AG09309 (cell line): Measurements from ENCODE around the gene PPP1CB.

Source experiments
- DNase-seq: peaks from one replicate; pipeline ENCODE4 v3.0.0-alpha.2; 2010; ENCODE audit warnings: low read depth
- H3K4me3 ChIP-seq: 2 replicates; pipeline ENCODE4 v1.5.1; 2011; ENCODE audit warnings: mild to moderate bottlenecking, low read depth, low read length, moderate library complexity; ENCODE audit not compliant: control insufficient read depth
- CTCF ChIP-seq: IDR thresholded peaks from 2 replicates; pipeline ENCODE4 v1.5.1; 2011; ENCODE audit warnings: mild to moderate bottlenecking, low read depth, low read length, inconsistent platforms; ENCODE audit not compliant: insufficient read depth, control insufficient read depth; ENCODE audit errors: missing control alignments

The PPP1CB gene

GRCh38 chr2:28755421-28755820 is 3.8 kb downstream of the PPP1CB start:
- DNase-seq = no peak
- TF ChIP-seq CTCF = no peak
- H3K4me3 ChIP-seq = no peak overlapping the region

GRCh38 chr2:28758459-28758858 is 6.8 kb downstream of the PPP1CB start:
- H3K4me3 ChIP-seq = no peak overlapping the region
- TF ChIP-seq CTCF = no peak
- DNase-seq = no peak

GRCh38 chr2:28761420-28761819 is 9.8 kb downstream of the PPP1CB start:
- DNase-seq = no peak
- no peak for TF ChIP-seq CTCF
- H3K4me3 ChIP-seq = no peak overlapping the region

GRCh38 chr2:28764909-28765711 is 13.5 kb downstream of the PPP1CB start:
- no peak for TF ChIP-seq CTCF
- no peak overlapping the region for H3K4me3 ChIP-seq
- no peak for DNase-seq

GRCh38 chr2:28766070-28766469 is 14.4 kb downstream of the PPP1CB start:
- no peak for TF ChIP-seq CTCF
- no peak for DNase-seq
- H3K4me3 ChIP-seq = no peak overlapping the region

GRCh38 chr2:28767337-28767736 is 15.7 kb downstream of the PPP1CB start:
- H3K4me3 ChIP-seq = no peak overlapping the region
- no peak for TF ChIP-seq CTCF
- no peak for DNase-seq
